ENCODE data around the gene TFDP1. TPM values are rescaled to one million over a fixed set of nuclear protein-coding genes. Genes with fewer than 3 reads are reported as not detected.

Gene TFDP1
- total RNA-seq, 4 donors from 2014 or later = 21.9 to 49.0 (median 29.2) TPM

- WGBS, 2 donors (ENCODE audit: low coverage in 1 of 2) = 79 to 89% methylated on average over 4 to 16 of the region's 23 CpGs
- TF ChIP-seq POLR2A (IDR thresholded peaks at IDR 0.05) (no peak), EP300 (IDR thresholded peaks at IDR 0.05) (no peak), POLR2AphosphoS5 (IDR thresholded peaks at IDR 0.05) (no peak)
- TF ChIP-seq, protein P1, sequence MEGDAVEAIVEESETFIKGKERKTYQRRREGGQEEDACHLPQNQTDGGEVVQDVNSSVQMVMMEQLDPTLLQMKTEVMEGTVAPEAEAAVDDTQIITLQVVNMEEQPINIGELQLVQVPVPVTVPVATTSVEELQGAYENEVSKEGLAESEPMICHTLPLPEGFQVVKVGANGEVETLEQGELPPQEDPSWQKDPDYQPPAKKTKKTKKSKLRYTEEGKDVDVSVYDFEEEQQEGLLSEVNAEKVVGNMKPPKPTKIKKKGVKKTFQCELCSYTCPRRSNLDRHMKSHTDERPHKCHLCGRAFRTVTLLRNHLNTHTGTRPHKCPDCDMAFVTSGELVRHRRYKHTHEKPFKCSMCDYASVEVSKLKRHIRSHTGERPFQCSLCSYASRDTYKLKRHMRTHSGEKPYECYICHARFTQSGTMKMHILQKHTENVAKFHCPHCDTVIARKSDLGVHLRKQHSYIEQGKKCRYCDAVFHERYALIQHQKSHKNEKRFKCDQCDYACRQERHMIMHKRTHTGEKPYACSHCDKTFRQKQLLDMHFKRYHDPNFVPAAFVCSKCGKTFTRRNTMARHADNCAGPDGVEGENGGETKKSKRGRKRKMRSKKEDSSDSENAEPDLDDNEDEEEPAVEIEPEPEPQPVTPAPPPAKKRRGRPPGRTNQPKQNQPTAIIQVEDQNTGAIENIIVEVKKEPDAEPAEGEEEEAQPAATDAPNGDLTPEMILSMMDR (IDR thresholded peaks at IDR 0.05) = no peak
- Histone ChIP-seq H3K27ac (no peak overlapping the region), H3K36me3 (peaks cover 0 to 24% of the 10 kb centered on the region in 2 donors), H3K4me1 (peaks cover 0 to 22% (median 5%) of the 10 kb centered on the region in 3 donors), H3K4me3 (no peak overlapping the region), H3K27me3 (no peaks in the 10 kb centered on the region), H3K9me3 (no peaks in the 10 kb centered on the region)
- ATAC-seq = no peak
Observed at GRCh38 chr13:113586661-113587479, 2.3 kb downstream of the TFDP1 start.

- H3K27ac ChIP-seq = no peak overlapping the region
- H3K4me3 ChIP-seq = no peak overlapping the region
- peaks cover 0 to 24% of the 10 kb centered on the region in 2 donors for H3K36me3 ChIP-seq
- TF ChIP-seq, protein P1 (IDR thresholded peaks at IDR 0.05) = no peak
- TF ChIP-seq POLR2A (IDR thresholded peaks at IDR 0.05) = no peak
- no peak for TF ChIP-seq POLR2AphosphoS5 (IDR thresholded peaks at IDR 0.05)
- no peak for TF ChIP-seq EP300 (IDR thresholded peaks at IDR 0.05)
- peaks cover 0 to 22% (median 5%) of the 10 kb centered on the region in 3 donors for H3K4me1 ChIP-seq
- H3K27me3 ChIP-seq = no peaks in the 10 kb centered on the region
- ATAC-seq = no peak
- WGBS, 2 donors (ENCODE audit: low coverage in 1 of 2) = 85 to 92% methylated on average over 6 of the region's 6 CpGs
- no peaks in the 10 kb centered on the region for H3K9me3 ChIP-seq
Observed at GRCh38 chr13:113588394-113589111, 4.0 kb downstream of the TFDP1 start.

DNA sequence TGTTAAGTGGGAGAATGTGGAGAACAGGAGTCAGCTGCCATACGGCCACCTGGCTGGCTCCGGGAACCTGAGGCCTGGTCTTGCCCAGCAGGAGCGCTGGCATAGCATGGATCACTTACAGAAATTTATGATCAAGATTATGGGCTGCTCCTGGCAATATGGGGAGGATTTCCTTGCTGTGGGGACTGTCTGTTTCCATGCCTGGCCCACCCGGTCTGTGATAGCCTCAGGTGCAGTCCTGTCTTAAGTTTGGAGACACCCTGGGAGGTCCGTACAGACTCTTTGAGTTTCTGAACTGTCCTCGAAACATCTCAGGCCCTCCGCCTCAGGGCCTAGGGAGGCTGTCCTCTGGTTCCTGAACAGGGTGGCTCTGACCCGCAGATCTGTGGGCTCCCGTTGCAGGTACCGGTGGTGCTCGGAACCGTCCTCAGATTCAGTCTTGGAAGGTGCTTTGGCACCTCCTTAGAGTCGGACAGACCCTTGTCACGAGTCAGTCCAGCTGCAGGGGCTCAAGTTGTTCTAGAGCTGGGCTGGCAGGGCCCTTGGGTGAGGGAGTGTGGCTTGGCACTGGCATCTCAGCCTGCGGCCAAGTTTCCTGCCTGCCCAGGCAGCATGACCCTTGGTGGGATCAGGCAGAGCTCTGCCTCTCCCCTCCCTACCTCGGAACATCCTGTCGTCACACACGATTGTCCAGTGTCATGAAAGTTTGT is 4.9 kb downstream of the TFDP1 start:
- Histone ChIP-seq H3K27me3 (no peaks in the 10 kb centered on the region), H3K36me3 (peaks cover 0 to 24% of the 10 kb centered on the region in 2 donors), H3K9me3 (no peaks in the 10 kb centered on the region), H3K27ac (no peak overlapping the region), H3K4me1 (peaks cover 0 to 18% (median 5%) of the 10 kb centered on the region in 3 donors), H3K4me3 (no peak overlapping the region)
- WGBS, 2 donors (ENCODE audit: low coverage in 1 of 2) = 95% methylated on average over 4 of the region's 18 CpGs; no CpG with 5 or more reads in 1 of the 2 donors
- TF ChIP-seq, protein P1 (IDR thresholded peaks at IDR 0.05) = no peak
- TF ChIP-seq POLR2AphosphoS5 (IDR thresholded peaks at IDR 0.05) = no peak
- no peak for TF ChIP-seq POLR2A (IDR thresholded peaks at IDR 0.05)
- TF ChIP-seq EP300 (IDR thresholded peaks at IDR 0.05) = no peak
- ATAC-seq = no peak

DNA sequence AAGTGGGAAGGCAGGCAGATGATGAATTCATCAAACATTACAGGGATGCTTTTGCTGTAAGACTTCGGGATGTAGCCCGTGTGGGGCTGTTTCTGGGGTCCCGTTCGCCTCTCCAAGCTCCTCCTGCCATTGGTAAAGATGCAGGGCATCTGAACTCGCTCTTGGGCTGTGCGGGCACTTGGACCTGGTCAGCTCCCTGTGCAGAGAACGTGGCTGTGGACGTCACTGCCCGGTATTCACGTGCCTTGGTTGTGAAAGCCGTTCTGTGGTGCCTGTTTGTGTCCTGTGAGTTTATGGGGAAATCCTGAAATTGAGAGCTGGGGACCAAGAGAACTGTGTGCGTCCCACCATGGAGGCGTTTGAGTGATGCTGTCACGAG is 5.4 kb downstream of the TFDP1 start:
- ATAC-seq = no peak
- WGBS, 2 donors (ENCODE audit: low coverage in 1 of 2) = 82 to 90% methylated on average over 2 to 7 of the region's 14 CpGs
- no peaks in the 10 kb centered on the region for H3K9me3 ChIP-seq
- TF ChIP-seq POLR2A (IDR thresholded peaks at IDR 0.05) (no peak), EP300 (IDR thresholded peaks at IDR 0.05) (no peak), POLR2AphosphoS5 (IDR thresholded peaks at IDR 0.05) (no peak)
- TF ChIP-seq, protein P1 (IDR thresholded peaks at IDR 0.05) = no peak
- H3K27ac ChIP-seq = no peak overlapping the region
- H3K4me1 ChIP-seq = peaks cover 0 to 18% (median 5%) of the 10 kb centered on the region in 3 donors
- no peaks in the 10 kb centered on the region for H3K27me3 ChIP-seq
- no peak overlapping the region for H3K4me3 ChIP-seq
- H3K36me3 ChIP-seq = peaks cover 0 to 24% of the 10 kb centered on the region in 2 donors

All from gastroesophageal sphincter (tissue), 4 donors.